Measurements from ENCODE around the gene TREH.
"Not testable (repeated sequence)": the region's sequence is repeated elsewhere in the genome, so short reads cannot be mapped to it uniquely, and the experiment has no call there.

Gene TREH

GRCh38 chr11:118627566-118627965 is 51.9 kb downstream of the TREH start:
- DNase-seq, result no peak

DNA sequence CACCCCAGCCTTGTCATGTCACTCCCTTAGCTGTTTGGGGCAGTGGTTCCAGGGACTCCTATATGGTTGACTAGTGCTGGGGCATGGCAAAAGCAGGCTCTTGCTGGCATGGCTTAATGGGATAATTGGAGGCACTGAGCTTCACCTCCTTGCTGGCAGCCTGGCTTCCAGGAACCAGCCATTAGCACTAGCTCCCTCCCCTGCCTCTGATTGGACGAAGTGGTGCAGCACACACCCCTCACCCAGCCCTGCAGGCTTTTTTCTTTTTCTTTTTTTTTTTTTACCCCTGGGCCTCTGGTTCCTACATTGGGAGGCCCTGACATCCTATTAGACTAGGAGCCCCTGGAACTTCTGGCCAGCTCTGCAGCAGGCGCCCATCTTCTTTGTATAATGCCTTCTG is 53.5 kb downstream of the TREH start:
- no peak for DNase-seq

- no peak for DNase-seq
Measured at GRCh38 chr11:118625036-118625690, 54.3 kb downstream of the TREH start.

GRCh38 chr11:118623269-118623655 is 56.2 kb downstream of the TREH start:
- no peak for DNase-seq

GRCh38 chr11:118622376-118623268 is 56.8 kb downstream of the TREH start:
- DNase-seq, result no peak

GRCh38 chr11:118621784-118622375 is 57.6 kb downstream of the TREH start:
- DNase-seq, result no peak

GRCh38 chr11:118621071-118621783 is 58.2 kb downstream of the TREH start:
- no peak for DNase-seq

DNA sequence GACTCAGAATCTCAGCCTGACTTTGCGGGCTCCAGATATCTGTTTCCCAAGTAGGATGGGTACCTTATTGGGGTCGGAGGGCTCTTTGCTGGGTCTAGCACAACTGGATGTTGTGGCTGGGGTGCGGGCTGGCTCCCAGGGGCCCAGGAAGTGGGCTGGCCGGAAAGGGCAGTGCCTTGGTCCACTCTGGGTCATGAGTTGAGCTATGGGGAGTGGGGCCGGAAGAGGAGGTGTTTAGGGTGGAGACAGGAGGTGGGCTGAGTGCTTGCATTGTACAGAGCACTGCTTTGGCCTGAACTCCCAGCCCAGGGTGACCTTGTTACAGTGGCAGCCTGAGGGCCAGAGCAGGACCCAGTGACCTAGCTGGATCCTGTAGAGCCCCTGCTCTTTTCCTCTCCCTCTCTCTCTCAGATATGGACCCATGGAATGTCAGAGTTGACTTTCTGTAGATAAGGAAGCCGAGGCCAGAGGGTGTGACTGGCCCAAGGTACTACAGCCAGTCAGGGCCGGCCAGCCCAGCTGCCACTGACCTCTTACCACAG is 58.9 kb downstream of the TREH start:
- no peak for DNase-seq

- no peak for DNase-seq
Measured at GRCh38 chr11:118619444-118620197, 59.8 kb downstream of the TREH start.

DNA sequence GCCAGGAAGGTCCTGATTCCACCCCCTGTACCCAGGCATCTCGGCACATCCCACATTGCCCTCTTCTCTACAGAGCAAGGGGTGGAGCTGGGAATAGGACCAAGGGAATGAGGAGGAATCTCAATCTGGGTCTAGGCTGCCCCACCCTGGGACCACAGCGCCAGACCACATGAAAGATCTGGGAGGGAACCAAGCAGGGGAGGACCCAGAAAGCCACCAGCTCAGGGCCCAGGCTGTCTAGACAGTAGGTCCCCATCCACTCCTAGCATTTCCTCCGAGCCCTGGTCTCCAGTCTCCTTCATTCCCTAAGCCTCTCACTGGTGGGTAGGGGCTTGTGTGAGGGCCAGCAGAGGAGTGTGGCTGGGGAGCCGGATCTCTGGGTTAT is 60.5 kb downstream of the TREH start:
- no peak for DNase-seq

DNA sequence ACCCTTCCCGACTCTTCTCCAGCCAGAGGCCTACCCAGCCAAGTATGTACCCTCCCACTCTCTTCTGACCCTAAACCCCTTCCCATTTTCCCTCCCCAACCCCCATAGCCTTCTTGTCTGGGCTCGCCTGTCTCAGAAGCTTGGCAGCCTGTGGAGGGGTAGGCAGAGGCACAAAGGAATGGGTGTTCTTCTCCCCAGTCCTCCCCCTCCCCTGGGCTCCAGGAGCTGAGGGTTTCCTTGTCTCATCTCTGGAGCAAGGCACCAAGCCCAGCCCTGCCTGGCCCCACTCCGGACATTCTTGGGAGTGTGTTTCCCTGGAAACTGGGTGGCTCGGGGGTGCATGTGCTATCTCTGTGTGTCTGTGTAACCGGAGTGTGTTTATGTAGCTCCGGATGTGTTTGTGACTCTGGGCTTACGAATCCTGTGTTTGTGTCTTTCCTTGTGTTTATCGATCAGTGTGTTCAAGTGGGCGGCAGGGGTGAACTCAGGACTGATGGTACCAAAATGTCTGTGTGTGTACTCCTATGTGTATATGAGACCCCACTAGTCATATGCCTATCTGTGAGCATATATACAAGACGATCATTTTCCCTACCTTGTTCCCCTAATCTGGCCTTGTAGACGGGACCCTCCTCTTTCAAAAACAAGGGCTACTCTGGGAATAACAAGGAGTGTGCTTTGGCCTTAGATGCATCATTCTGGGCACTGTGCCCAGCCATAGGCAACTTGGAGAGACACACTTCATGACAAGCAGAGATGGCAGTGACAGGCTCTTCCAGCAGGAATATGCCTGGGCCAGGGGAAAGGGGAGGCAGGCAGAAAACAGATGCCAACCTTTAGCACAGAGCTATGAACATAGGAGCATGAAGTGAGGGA is 61.1 kb downstream of the TREH start:
- no peak for DNase-seq

GRCh38 chr11:118615976-118616371 is 63.5 kb downstream of the TREH start:
- no peak for DNase-seq

GRCh38 chr11:118615282-118615975 is 64.0 kb downstream of the TREH start:
- DNase-seq, result no peak

GRCh38 chr11:118614511-118614910 is 64.9 kb downstream of the TREH start:
- DNase-seq, result no peak

DNA sequence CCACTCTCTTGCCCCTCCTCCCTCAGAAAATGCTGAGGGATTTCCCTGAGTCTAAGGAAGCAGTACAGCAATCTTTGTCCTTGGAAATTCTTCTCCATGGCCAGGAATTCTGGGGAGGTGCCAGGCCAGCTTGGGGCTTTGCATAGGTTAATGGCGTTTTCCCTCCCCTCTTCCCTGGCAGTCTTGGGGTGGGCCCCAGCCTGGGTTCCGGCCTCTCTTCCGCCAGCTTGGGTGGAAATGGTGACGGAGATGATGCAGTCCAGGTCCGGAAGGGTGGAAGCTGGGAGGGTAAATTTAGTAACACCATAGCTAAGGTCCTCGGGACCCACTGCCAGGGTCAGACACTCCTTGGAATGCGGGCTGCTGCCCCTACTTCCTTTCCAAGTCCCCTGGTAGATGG is 67.1 kb downstream of the TREH start:
- no peak for DNase-seq

DNA sequence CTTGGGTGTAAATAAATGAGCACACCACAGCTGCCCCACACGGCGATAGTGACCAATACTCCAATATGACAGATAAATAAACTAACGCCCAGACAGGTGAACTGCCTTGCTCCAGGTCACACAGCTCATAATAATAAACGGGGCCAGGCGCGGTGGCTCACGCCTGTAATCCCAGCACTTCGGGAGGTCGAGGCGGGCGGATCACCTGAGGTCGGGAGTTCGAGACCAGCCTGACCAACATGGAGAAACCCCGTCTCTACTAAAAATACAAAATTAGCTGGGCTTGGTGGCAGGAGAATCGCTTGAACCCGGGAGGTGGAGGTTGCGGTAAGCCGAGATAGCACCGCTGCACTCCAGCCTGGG is 68.0 kb downstream of the TREH start:
- DNase-seq, result not testable (repeated sequence)

GRCh38 chr11:118610773-118611432 is 68.5 kb downstream of the TREH start:
- peak; percentile 22 to 36 for DNase-seq

DNA sequence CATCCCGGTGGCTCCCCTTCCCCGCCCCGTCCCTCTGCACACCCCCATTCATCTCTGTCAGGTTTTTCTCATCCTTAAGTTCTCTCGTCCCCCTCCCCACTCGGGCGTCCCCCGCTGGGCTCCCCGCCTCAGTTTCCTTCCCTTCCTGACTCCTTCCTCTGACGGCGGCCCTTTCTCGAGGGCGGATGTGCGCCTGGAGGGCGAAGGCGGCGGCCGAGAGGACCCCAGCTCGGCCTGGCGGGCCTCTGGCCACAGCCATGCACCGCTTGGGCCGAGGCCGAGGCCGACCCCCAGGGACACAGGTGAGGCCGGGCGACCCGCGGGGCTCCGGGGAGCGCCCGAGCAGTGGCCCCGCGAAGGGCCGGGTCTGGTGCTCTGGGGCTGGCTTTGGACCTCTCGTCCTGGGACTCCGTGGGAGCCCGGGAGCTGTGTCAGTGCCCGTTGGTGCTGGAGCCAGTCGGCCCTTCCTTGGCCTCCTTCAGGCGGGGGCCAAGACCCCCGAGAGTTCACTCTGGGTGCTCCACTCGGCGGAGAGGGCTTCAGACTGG is 69.2 kb downstream of the TREH start:
- DNase-seq, result no peak

- DNase-seq, result no peak
Measured at GRCh38 chr11:118609380-118610224, 69.8 kb downstream of the TREH start.
